Mucosa of stomach (tissue), 1 donor: ENCODE results near the gene ZNF544.
A peak's percentile ranks its signal among the peaks of the same experiment; 100 is the strongest.
"Not testable (repeated sequence)": the region's sequence is repeated elsewhere in the genome, so short reads cannot be mapped to it uniquely, and the experiment has no call there.

ENCODE experiments used
- H3K27me3 ChIP-seq: one replicate; pipeline ENCODE4 v1.7.0; 2013; ENCODE audit warnings: mild to moderate bottlenecking, low read length; ENCODE audit not compliant: control insufficient read depth, insufficient read depth
- H3K36me3 ChIP-seq: one replicate; pipeline ENCODE4 v1.7.0; 2013; ENCODE audit warnings: low read length; ENCODE audit not compliant: control insufficient read depth, insufficient read depth
- H3K4me1 ChIP-seq: one replicate; pipeline ENCODE4 v1.7.0; 2013; ENCODE audit warnings: mild to moderate bottlenecking, low read length; ENCODE audit not compliant: control insufficient read depth, insufficient read depth
- H3K4me3 ChIP-seq: one replicate; pipeline ENCODE4 v1.7.0; 2013; ENCODE audit warnings: low read length
- H3K9ac ChIP-seq: one replicate; pipeline ENCODE4 v1.7.0; 2013; ENCODE audit warnings: mild to moderate bottlenecking, low read length, moderate library complexity
- H3K9me3 ChIP-seq: one replicate; pipeline ENCODE4 v1.7.0; 2013; ENCODE audit warnings: mild to moderate bottlenecking, low read length, moderate library complexity; ENCODE audit not compliant: control insufficient read depth
- donor health status: Pancreatic carcinoma.

ZNF544 gene

GRCh38 chr19:58284199-58284598 lies 55.5 kb downstream of the ZNF544 start:
- Histone ChIP-seq H3K9me3 (no peaks in the 10 kb centered on the region), H3K9ac (no peak overlapping the region), H3K27me3 (no peaks in the 10 kb centered on the region), H3K36me3 (peaks cover 15% of the 10 kb centered on the region), H3K4me3 (no peak overlapping the region), H3K4me1 (peaks cover 4% of the 10 kb centered on the region)

- Histone ChIP-seq H3K9ac (no peak overlapping the region), H3K4me3 (no peak overlapping the region), H3K36me3 (peaks cover 27% of the 10 kb centered on the region), H3K4me1 (no peaks in the 10 kb centered on the region), H3K27me3 (no peaks in the 10 kb centered on the region), H3K9me3 (peaks cover 12% of the 10 kb centered on the region)
Observed at GRCh38 chr19:58291943-58292342, 63.2 kb downstream of the ZNF544 start.

GRCh38 chr19:58294743-58295374 lies 66.1 kb downstream of the ZNF544 start:
- Histone ChIP-seq H3K9ac (no peak overlapping the region), H3K4me1 (no peaks in the 10 kb centered on the region), H3K27me3 (no peaks in the 10 kb centered on the region), H3K9me3 (peaks cover 12% of the 10 kb centered on the region), H3K4me3 (no peak overlapping the region), H3K36me3 (peaks cover 27% of the 10 kb centered on the region)

- Histone ChIP-seq H3K36me3 (peaks cover 24% of the 10 kb centered on the region), H3K4me1 (no peaks in the 10 kb centered on the region), H3K4me3 (no peak overlapping the region), H3K9me3 (peaks cover 12% of the 10 kb centered on the region), H3K9ac (no peak overlapping the region), H3K27me3 (no peaks in the 10 kb centered on the region)
Observed at GRCh38 chr19:58296104-58296503, 67.4 kb downstream of the ZNF544 start.

GRCh38 chr19:58300620-58301019 lies 71.9 kb downstream of the ZNF544 start:
- H3K9ac ChIP-seq = no peak overlapping the region
- peaks cover 4% of the 10 kb centered on the region for H3K4me1 ChIP-seq
- H3K4me3 ChIP-seq = no peak overlapping the region
- no peaks in the 10 kb centered on the region for H3K27me3 ChIP-seq
- H3K9me3 ChIP-seq = peaks cover under 1% of the 10 kb centered on the region
- no peaks in the 10 kb centered on the region for H3K36me3 ChIP-seq

- Histone ChIP-seq H3K4me3 (no peak overlapping the region), H3K9me3 (no peaks in the 10 kb centered on the region), H3K36me3 (no peaks in the 10 kb centered on the region), H3K4me1 (peaks cover 4% of the 10 kb centered on the region), H3K9ac (peak overlapping the region; percentile 83), H3K27me3 (no peaks in the 10 kb centered on the region)
Observed at GRCh38 chr19:58304255-58304654, 75.5 kb downstream of the ZNF544 start.

GRCh38 chr19:58304748-58305064 lies 76.0 kb downstream of the ZNF544 start:
- Histone ChIP-seq H3K9me3 (no peaks in the 10 kb centered on the region), H3K36me3 (no peaks in the 10 kb centered on the region), H3K9ac (peak overlapping the region; percentile 83), H3K4me3 (peak overlapping the region; percentile 94), H3K4me1 (peaks cover 4% of the 10 kb centered on the region), H3K27me3 (no peaks in the 10 kb centered on the region)

- Histone ChIP-seq H3K4me3 (peak within 1 kb of the TSS; percentile 94), H3K36me3 (no peaks in the 10 kb centered on the region), H3K9me3 (no peaks in the 10 kb centered on the region), H3K27me3 (no peaks in the 10 kb centered on the region), H3K4me1 (peaks cover 4% of the 10 kb centered on the region), H3K9ac (peak within 1 kb of the TSS; percentile 83)
Observed at GRCh38 chr19:58305065-58305931, 76.6 kb downstream of the ZNF544 start, which contains the start of gene ERVK3-1. TSS of gene ERVK3-1 (plus strand) at chr19:58305377. CDS start at chr19:58312169, 6,792 bp downstream.

GRCh38 chr19:58305932-58306323 lies 77.2 kb downstream of the ZNF544 start:
- H3K9ac ChIP-seq = peak overlapping the region; percentile 83
- H3K4me3 ChIP-seq = peak overlapping the region; percentile 94
- H3K36me3 ChIP-seq = no peaks in the 10 kb centered on the region
- H3K9me3 ChIP-seq = no peaks in the 10 kb centered on the region
- H3K4me1 ChIP-seq = peaks cover 4% of the 10 kb centered on the region
- no peaks in the 10 kb centered on the region for H3K27me3 ChIP-seq

- H3K9ac ChIP-seq = no peak overlapping the region
- H3K27me3 ChIP-seq = no peaks in the 10 kb centered on the region
- no peak overlapping the region for H3K4me3 ChIP-seq
- no peaks in the 10 kb centered on the region for H3K9me3 ChIP-seq
- H3K4me1 ChIP-seq = peaks cover 4% of the 10 kb centered on the region
- no peaks in the 10 kb centered on the region for H3K36me3 ChIP-seq
Observed at GRCh38 chr19:58307736-58308135, 79.0 kb downstream of the ZNF544 start.

GRCh38 chr19:58310685-58311084 lies 82.0 kb downstream of the ZNF544 start:
- H3K27me3 ChIP-seq, H3K4me1 ChIP-seq, H3K36me3 ChIP-seq, H3K9me3 ChIP-seq, H3K9ac ChIP-seq, H3K4me3 ChIP-seq: not testable (repeated sequence)

- Histone ChIP-seq H3K4me1 (no peaks in the 10 kb centered on the region), H3K4me3 (no peak overlapping the region), H3K27me3 (no peaks in the 10 kb centered on the region), H3K9me3 (no peaks in the 10 kb centered on the region), H3K36me3 (peaks cover 7% of the 10 kb centered on the region), H3K9ac (no peak overlapping the region)
Observed at GRCh38 chr19:58311345-58311865, 82.7 kb downstream of the ZNF544 start.
